Spleen (tissue), 11 donors: ENCODE data around the gene FBXL16. TPM values are rescaled to one million over a fixed set of nuclear protein-coding genes. Genes with fewer than 3 reads are reported as not detected.

Experiments used
- DNase-seq: peaks from one replicate; pipeline ENCODE4 v3.0.0-alpha.2; 2020
- H3K27ac ChIP-seq, 8 donors: fragments of 200-600 bp; sonication (generic) in 7 of 8; 1 replicate in 4 of 8; 2 replicates in 4 of 8; pipeline versions ENCODE4 v1.5.0 to v1.8.0; 2016 to 2021; ENCODE audit warnings: inconsistent platforms in 4 of 8, mild to moderate bottlenecking in 4 of 8, moderate library complexity in 1 of 8
- H3K27me3 ChIP-seq, 7 donors: fragments of 200-600 bp; sonication (generic) in 6 of 7; replicated peaks in 1 of 7; 1 replicate in 4 of 7; 2 replicates in 3 of 7; pipeline versions ENCODE4 v1.5.0 to v1.8.0; 2016 to 2021; ENCODE audit warnings: inconsistent platforms in 3 of 7, mild to moderate bottlenecking in 1 of 7
- H3K36me3 ChIP-seq, 6 donors: fragments of 200-600 bp; sonication (generic) in 5 of 6; 1 replicate in 4 of 6; 2 replicates in 2 of 6; pipeline versions ENCODE4 v1.5.0 to v1.8.0; 2016 to 2021; ENCODE audit warnings: inconsistent platforms in 2 of 6
- H3K4me1 ChIP-seq, 6 donors: fragments of 200-600 bp; sonication (generic) in 5 of 6; 1 replicate in 3 of 6; 2 replicates in 3 of 6; pipeline versions ENCODE4 v1.5.0 to v1.8.0; 2016 to 2021; ENCODE audit warnings: inconsistent platforms in 3 of 6
- H3K4me3 ChIP-seq, 8 donors: fragments of 200-600 bp; sonication (generic) in 7 of 8; 1 replicate in 4 of 8; 2 replicates in 4 of 8; pipeline versions ENCODE4 v1.5.0 to v1.8.0; 2016 to 2021; ENCODE audit warnings: inconsistent platforms in 4 of 8, mild to moderate bottlenecking in 4 of 8, moderate library complexity in 2 of 8
- H3K9me3 ChIP-seq, 8 donors: fragments of 200-600 bp; sonication (generic) in 7 of 8; 1 replicate in 4 of 8; 2 replicates in 4 of 8; pipeline versions ENCODE4 v1.5.0 to v1.8.0; 2016 to 2021; ENCODE audit warnings: inconsistent platforms in 4 of 8
- CTCF ChIP-seq, 11 experiments: fragments of 200-600 bp in 7 of 11; fragments of 450-650 bp in 4 of 11; sonication (generic) in 4 of 11; IDR thresholded peaks in 8 of 11; conservative IDR thresholded peaks in 3 of 11; 1 replicate in 7 of 11; 2 replicates in 4 of 11; pipeline versions ENCODE4 v1.4.0 to v1.8.0; 2016 to 2021; ENCODE audit warnings: antibody characterized with exemption in 11 of 11, inconsistent platforms in 4 of 11, mild to moderate bottlenecking in 1 of 11
- POLR2A ChIP-seq, 3 donors: fragments of 450-650 bp; IDR thresholded peaks; one replicate each; pipeline ENCODE4 v1.5.1; 2017; ENCODE audit warnings: antibody characterized with exemption in 3 of 3, mild to moderate bottlenecking in 1 of 3
- POLR2AphosphoS5 ChIP-seq, 3 donors: sonication (generic); formaldehyde crosslinking; IDR thresholded peaks; one replicate each; pipeline ENCODE4 v1.5.1; 2017; ENCODE audit warnings: antibody characterized with exemption in 3 of 3
- WGBS, 5 donors: extraction: QIAGEN DNeasy Blood & Tissue Kit in 3 of 5; methylation state at CpG; one replicate each; pipeline versions ENCODE4 v1.1.5 to v1.1.7; 2013 to 2018; 5-methylcytosine and 5-hydroxymethylcytosine counted together
- intact Hi-C: fragments of 100-400 bp; cut with DNase I; formaldehyde crosslinking; loops from one replicate; pipeline ENCODE4 v1.15.0; 2023; ENCODE audit warnings: low total_unique reads
- polyA plus RNA-seq, 3 donors: library from polyadenylated mRNA; stranded (reverse); fragments of 200-250 nt; gene quantifications; one replicate each; pipeline ENCODE4 v1.2.1, GENCODE V29; 2013
- total RNA-seq, 7 donors: library from RNA; depleted of rRNA in 3 of 7; stranded (reverse); fragments of >200 nt in 3 of 7; fragmentation: NEBNext Ultra II Directional in 4 of 7; extraction: Animal tissue kit (Norgen Biotek cat#: 25700) in 4 of 7; gene quantifications; one replicate each; pipeline versions ENCODE4 v1.1.0 to v1.2.1, GENCODE V29; 2016 to 2021
- donor health status: healthy with polysubstance abuse.
- donor health status: DM: no; HTN: no; CAD: no; lungs with moderate emphysema.
- donor health status: DM: no; HTN: no; CAD: no.
- donor health status: Bipolar disorder and iron deficiency.
- donor health status: healthy.
- donor health status: DM: no; HTN: no; CAD: no.
- donor health status: DM: yes; HTN: yes; CAD: no.

FBXL16 gene
- total and polyA plus RNA-seq, 10 donors: 0.48 to 2.6 (median 1.5) TPM

GRCh38 chr16:644556-644955 is 61.0 kb downstream of the FBXL16 start:
- intact Hi-C loops: loop anchor here (5.0 kb wide), 1 partner anchor 57 kb away; no protein-coding TSS in a partner anchor
- Histone ChIP-seq H3K9me3 (no peaks in the 10 kb centered on the region), H3K27me3 (no peaks in the 10 kb centered on the region), H3K4me3 (no peak overlapping the region), H3K36me3 (no peaks in the 10 kb centered on the region), H3K27ac (no peak overlapping the region), H3K4me1 (peaks cover 23 to 87% (median 57%) of the 10 kb centered on the region in 6 donors)
- DNase-seq: no peak
- TF ChIP-seq POLR2A (IDR thresholded peaks at IDR 0.05) (no peak), CTCF (IDR thresholded peaks at IDR 0.05 in 8 of 11, conservative IDR thresholded peaks at IDR 0.05 in 3 of 11) (no peak), POLR2AphosphoS5 (IDR thresholded peaks at IDR 0.05) (no peak)
- 91 to 95% (median 93%) methylated on average over 12 of the region's 12 CpGs for WGBS, 5 donors

- Histone ChIP-seq H3K36me3 (no peaks in the 10 kb centered on the region), H3K27ac (peak overlapping the region in 6 of 8 donors; percentile 88 to 93 (median 89)), H3K4me3 (peak overlapping the region; percentile 82 to 99 (median 94)), H3K27me3 (no peaks in the 10 kb centered on the region), H3K4me1 (peaks cover 17 to 88% (median 54%) of the 10 kb centered on the region in 6 donors), H3K9me3 (no peaks in the 10 kb centered on the region)
- DNase-seq: peak; percentile 79
- no peak for TF ChIP-seq CTCF (IDR thresholded peaks at IDR 0.05 in 8 of 11, conservative IDR thresholded peaks at IDR 0.05 in 3 of 11)
- TF ChIP-seq POLR2AphosphoS5 (IDR thresholded peaks at IDR 0.05): no peak
- TF ChIP-seq POLR2A (IDR thresholded peaks at IDR 0.05): no peak
- WGBS, 5 donors: 84 to 91% (median 86%) methylated on average over 12 to 13 of the region's 13 CpGs
- intact Hi-C loops: loop anchor here (5.0 kb wide), 1 partner anchor 56 kb away; no protein-coding TSS in a partner anchor
Observed at GRCh38 chr16:643050-643368, 62.6 kb downstream of the FBXL16 start.

Other genes starting within 250 kb of the FBXL16 start
- gene CAPN15, start 178.1 kb downstream of the FBXL16 start, total RNA-seq: 10 to 100 TPM; 48.1 to 71.7 (median 63.9) TPM
- 10 to 100 TPM; 25.8 to 65.0 (median 36.4) TPM for gene CAPN15, start 178.1 kb downstream of the FBXL16 start, polyA plus RNA-seq
- not detected for gene PRR35, start 145.4 kb downstream of the FBXL16 start, total RNA-seq
- gene PRR35, start 145.4 kb downstream of the FBXL16 start, polyA plus RNA-seq: not detected
- gene NHLRC4, start 138.8 kb downstream of the FBXL16 start, total RNA-seq: 1 to 10 TPM; 1.5 to 8.8 (median 4.5) TPM
- 1 to 10 TPM; 2.7 to 4.7 (median 3.6) TPM for gene NHLRC4, start 138.8 kb downstream of the FBXL16 start, polyA plus RNA-seq
- gene PIGQ, start 135.8 kb downstream of the FBXL16 start, total RNA-seq: 10 to 100 TPM; 36.1 to 42.7 (median 39.2) TPM
- 10 to 100 TPM; 20.7 to 70.5 (median 42.2) TPM for gene PIGQ, start 135.8 kb downstream of the FBXL16 start, polyA plus RNA-seq
- gene RAB40C, start 115.7 kb downstream of the FBXL16 start, total RNA-seq: 10 to 100 TPM; 12.9 to 21.6 (median 15.3) TPM
- gene RAB40C, start 115.7 kb downstream of the FBXL16 start, polyA plus RNA-seq: 10 to 100 TPM in 2 of 3 donors, 1 to 10 TPM in 1; 8.1 to 20.9 (median 11.0) TPM
- 1 to 10 TPM in 3 of 7 donors, under 1 TPM in 4; 0.49 to 1.5 (median 0.95) TPM for gene WFIKKN1, start 74.8 kb downstream of the FBXL16 start, total RNA-seq
- 1 to 10 TPM in 1 of 3 donors, under 1 TPM in 2; 0.15 to 1.8 (median 0.30) TPM for gene WFIKKN1, start 74.8 kb downstream of the FBXL16 start, polyA plus RNA-seq
- 10 to 100 TPM; 39.6 to 78.4 (median 46.0) TPM for gene METTL26, start 69.5 kb downstream of the FBXL16 start, total RNA-seq
- 100 to 1,000 TPM; 114 to 165 (median 133) TPM for gene METTL26, start 69.5 kb downstream of the FBXL16 start, polyA plus RNA-seq
- 10 to 100 TPM; 23.6 to 45.8 (median 36.1) TPM for gene MCRIP2, start 64.0 kb downstream of the FBXL16 start, total RNA-seq
- gene MCRIP2, start 64.0 kb downstream of the FBXL16 start, polyA plus RNA-seq: 100 to 1,000 TPM in 1 of 3 donors, 10 to 100 TPM in 2; 56.5 to 106 (median 80.8) TPM
- gene WDR90, start 56.4 kb downstream of the FBXL16 start, total RNA-seq: 10 to 100 TPM in 6 of 7 donors, 1 to 10 TPM in 1; 7.9 to 30.2 (median 16.7) TPM
- gene WDR90, start 56.4 kb downstream of the FBXL16 start, polyA plus RNA-seq: 10 to 100 TPM; 10.3 to 25.1 (median 22.1) TPM
- 100 to 1,000 TPM in 5 of 7 donors, 10 to 100 TPM in 2; 71.3 to 152 (median 131) TPM for gene RHOT2, start 37.7 kb downstream of the FBXL16 start, total RNA-seq
- gene RHOT2, start 37.7 kb downstream of the FBXL16 start, polyA plus RNA-seq: 100 to 1,000 TPM; 139 to 309 (median 245) TPM
- gene RHBDL1, start 30.1 kb downstream of the FBXL16 start, total RNA-seq: 1 to 10 TPM in 2 of 7 donors, under 1 TPM in 5; 0.37 to 2.0 (median 0.69) TPM
- under 1 TPM; 0.43 to 0.80 (median 0.61) TPM for gene RHBDL1, start 30.1 kb downstream of the FBXL16 start, polyA plus RNA-seq
- 100 to 1,000 TPM in 1 of 7 donors, 10 to 100 TPM in 6; 68.9 to 101 (median 79.3) TPM for gene STUB1, start 25.4 kb downstream of the FBXL16 start, total RNA-seq
- gene STUB1, start 25.4 kb downstream of the FBXL16 start, polyA plus RNA-seq: 100 to 1,000 TPM; 102 to 160 (median 107) TPM
- gene JMJD8, start 21.5 kb downstream of the FBXL16 start, total RNA-seq: 10 to 100 TPM; 29.2 to 58.7 (median 38.7) TPM
- gene JMJD8, start 21.5 kb downstream of the FBXL16 start, polyA plus RNA-seq: 10 to 100 TPM; 24.9 to 32.1 (median 27.2) TPM
- 10 to 100 TPM; 12.5 to 17.3 (median 15.5) TPM for gene WDR24, start 15.4 kb downstream of the FBXL16 start, total RNA-seq
- 10 to 100 TPM in 1 of 3 donors, 1 to 10 TPM in 2; 6.5 to 11.4 (median 7.7) TPM for gene WDR24, start 15.4 kb downstream of the FBXL16 start, polyA plus RNA-seq
- gene METRN, start 9.3 kb upstream of the FBXL16 start, total RNA-seq: 10 to 100 TPM in 5 of 7 donors, 1 to 10 TPM in 2; 7.2 to 20.2 (median 12.8) TPM
- 10 to 100 TPM; 15.6 to 31.9 (median 30.4) TPM for gene METRN, start 9.3 kb upstream of the FBXL16 start, polyA plus RNA-seq
- gene ANTKMT, start 15.3 kb upstream of the FBXL16 start, total RNA-seq: 10 to 100 TPM; 28.6 to 40.9 (median 36.4) TPM
- gene ANTKMT, start 15.3 kb upstream of the FBXL16 start, polyA plus RNA-seq: 10 to 100 TPM; 49.9 to 77.2 (median 63.4) TPM
- gene CCDC78, start 20.6 kb upstream of the FBXL16 start, total RNA-seq: 10 to 100 TPM in 1 of 7 donors, 1 to 10 TPM in 6; 2.9 to 11.9 (median 6.3) TPM
- 10 to 100 TPM; 12.0 to 23.7 (median 13.9) TPM for gene CCDC78, start 20.6 kb upstream of the FBXL16 start, polyA plus RNA-seq
- 10 to 100 TPM in 6 of 7 donors, 1 to 10 TPM in 1; 7.7 to 25.8 (median 17.6) TPM for gene HAGHL, start 21.3 kb upstream of the FBXL16 start, total RNA-seq
- gene HAGHL, start 21.3 kb upstream of the FBXL16 start, polyA plus RNA-seq: 10 to 100 TPM; 25.7 to 75.8 (median 32.5) TPM
- 10 to 100 TPM; 24.9 to 60.2 (median 39.5) TPM for gene CIAO3, start 35.2 kb upstream of the FBXL16 start, total RNA-seq
- 10 to 100 TPM; 34.1 to 80.4 (median 37.7) TPM for gene CIAO3, start 35.2 kb upstream of the FBXL16 start, polyA plus RNA-seq
- under 1 TPM in 3 of 7 donors, not detected in 4; 0.32 to 0.70 (median 0.51) TPM for gene MSLN, start 54.9 kb upstream of the FBXL16 start, total RNA-seq
- gene MSLN, start 54.9 kb upstream of the FBXL16 start, polyA plus RNA-seq: 1 to 10 TPM in 1 of 3 donors, under 1 TPM in 2; 0.22 to 1.1 (median 0.26) TPM
- 10 to 100 TPM; 18.8 to 28.7 (median 22.0) TPM for gene RPUSD1, start 82.6 kb upstream of the FBXL16 start, total RNA-seq
- gene RPUSD1, start 82.6 kb upstream of the FBXL16 start, polyA plus RNA-seq: 10 to 100 TPM; 17.9 to 34.2 (median 19.9) TPM
- 10 to 100 TPM in 6 of 7 donors, 1 to 10 TPM in 1; 8.9 to 30.2 (median 18.5) TPM for gene CHTF18, start 82.8 kb upstream of the FBXL16 start, total RNA-seq
- gene CHTF18, start 82.8 kb upstream of the FBXL16 start, polyA plus RNA-seq: 10 to 100 TPM; 23.6 to 55.0 (median 32.3) TPM
- not detected for gene GNG13, start 94.9 kb upstream of the FBXL16 start, total RNA-seq
- not detected for gene GNG13, start 94.9 kb upstream of the FBXL16 start, polyA plus RNA-seq